ENCODE results near the gene RTN4RL1. TPM values are rescaled to one million over a fixed set of nuclear protein-coding genes. Genes with fewer than 3 reads are reported as not detected.

RTN4RL1 gene
- total RNA-seq, 1 experiment from 2014 or later, result 0.22 TPM

DNA sequence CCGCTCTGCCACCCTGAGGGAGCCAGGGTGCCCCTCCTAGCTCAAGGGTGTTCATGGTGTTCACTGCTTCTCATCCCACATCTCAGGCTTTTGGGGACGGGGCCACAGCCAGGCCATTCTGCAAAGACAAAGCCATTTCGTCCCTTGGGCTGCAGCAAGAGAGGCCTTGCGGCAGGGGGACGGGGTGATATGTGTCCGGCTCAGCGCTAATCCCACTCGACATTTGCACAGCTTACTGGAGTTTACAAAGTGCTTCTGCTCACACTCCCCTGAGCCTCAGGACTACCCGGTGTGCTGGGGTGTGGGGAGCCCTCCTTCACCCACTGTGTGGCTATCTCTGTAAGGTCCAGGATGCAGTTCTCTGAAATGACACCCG lies 84.3 kb downstream of the RTN4RL1 start:
- Histone ChIP-seq H4K5ac (ENCODE audit: insufficient read length, low read depth, low read length) (no peak overlapping the region), H2BK120ac (ENCODE audit: low read depth, low read length, poor library complexity, severe bottlenecking) (no peak overlapping the region), H3K4me2 (ENCODE audit: insufficient read depth, insufficient read length, low read length) (no peak overlapping the region), H2BK12ac (ENCODE audit: insufficient read length, low read depth, low read length) (no peak overlapping the region), H3K4ac (ENCODE audit: low read depth, low read length) (no peak overlapping the region), H3K27me3 (ENCODE audit: insufficient read depth, low read length) (no peaks in the 10 kb centered on the region), H3K9me3 (ENCODE audit: control insufficient read depth, low read depth, low read length) (no peaks in the 10 kb centered on the region), H2AK5ac (ENCODE audit: insufficient read length, low read length) (no peak overlapping the region), H3K14ac (ENCODE audit: insufficient read depth, low read length) (no peak overlapping the region), H3K27ac (ENCODE audit: insufficient read length, low read depth, low read length) (no peak overlapping the region), H3K9ac (ENCODE audit: extremely low read depth, insufficient read length, low read length) (no peak overlapping the region), H3K79me1 (ENCODE audit: insufficient read depth, low read depth, low read length, poor library complexity, severe bottlenecking) (no peaks in the 10 kb centered on the region), H3K4me1 (ENCODE audit: insufficient read depth, low read length) (no peaks in the 10 kb centered on the region), H4K91ac (ENCODE audit: insufficient read length, low read depth, low read length) (no peak overlapping the region), H3K18ac (ENCODE audit: insufficient read length, low read depth, low read length) (no peak overlapping the region), H3K56ac (ENCODE audit: insufficient read length, low read depth, low read length) (no peak overlapping the region), H4K8ac (replicated peaks; ENCODE audit: insufficient read length, low read depth, low read length) (no peak overlapping the region), H3T11ph (ENCODE audit: low read length) (no peak overlapping the region), H2BK15ac (ENCODE audit: low read depth, low read length) (no peak overlapping the region), H3K23ac (ENCODE audit: insufficient read length, low read depth, low read length) (no peak overlapping the region), H2BK5ac (ENCODE audit: insufficient read length, low read length) (no peak overlapping the region), H4K20me1 (ENCODE audit: control insufficient read depth, insufficient read depth, insufficient read length) (no peaks in the 10 kb centered on the region), H3K79me2 (ENCODE audit: insufficient read depth, low read length) (no peaks in the 10 kb centered on the region), H2BK20ac (ENCODE audit: low read depth, low read length, poor library complexity, severe bottlenecking) (no peak overlapping the region), H3K23me2 (ENCODE audit: insufficient read length, low read depth, low read length, poor library complexity, severe bottlenecking) (peaks cover 3% of the 10 kb centered on the region), H2AFZ (ENCODE audit: low read length) (no peak overlapping the region)
- TF ChIP-seq, protein P1, sequence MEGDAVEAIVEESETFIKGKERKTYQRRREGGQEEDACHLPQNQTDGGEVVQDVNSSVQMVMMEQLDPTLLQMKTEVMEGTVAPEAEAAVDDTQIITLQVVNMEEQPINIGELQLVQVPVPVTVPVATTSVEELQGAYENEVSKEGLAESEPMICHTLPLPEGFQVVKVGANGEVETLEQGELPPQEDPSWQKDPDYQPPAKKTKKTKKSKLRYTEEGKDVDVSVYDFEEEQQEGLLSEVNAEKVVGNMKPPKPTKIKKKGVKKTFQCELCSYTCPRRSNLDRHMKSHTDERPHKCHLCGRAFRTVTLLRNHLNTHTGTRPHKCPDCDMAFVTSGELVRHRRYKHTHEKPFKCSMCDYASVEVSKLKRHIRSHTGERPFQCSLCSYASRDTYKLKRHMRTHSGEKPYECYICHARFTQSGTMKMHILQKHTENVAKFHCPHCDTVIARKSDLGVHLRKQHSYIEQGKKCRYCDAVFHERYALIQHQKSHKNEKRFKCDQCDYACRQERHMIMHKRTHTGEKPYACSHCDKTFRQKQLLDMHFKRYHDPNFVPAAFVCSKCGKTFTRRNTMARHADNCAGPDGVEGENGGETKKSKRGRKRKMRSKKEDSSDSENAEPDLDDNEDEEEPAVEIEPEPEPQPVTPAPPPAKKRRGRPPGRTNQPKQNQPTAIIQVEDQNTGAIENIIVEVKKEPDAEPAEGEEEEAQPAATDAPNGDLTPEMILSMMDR (conservative IDR thresholded peaks at IDR 0.05), result no peak
- Mint-ChIP-seq H3K4me3 (no peak overlapping the region), H3K4me1 (peaks cover 0 to 3% of the 10 kb centered on the region in 2 experiments; a peak in 2 of 4 replicates), H3K27me3 (ENCODE audit: low read depth) (peaks cover 6% of the 10 kb centered on the region), H3K9me3 (no peaks in the 10 kb centered on the region), H3K36me3 (ENCODE audit: insufficient read depth in 1 of 3, low read depth in 3 of 3) (no peaks in the 10 kb centered on the region), H3K27ac (no peak overlapping the region)
- DNase-seq, result peak; percentile 25
- WGBS (ENCODE audit: extremely low coverage, insufficient read length, low lambda C conversion rate), result no CpG with 5 or more reads among the region's 10 CpGs

Measured in H9 (cell line).